ENCODE results near the gene RNLS.

DNA sequence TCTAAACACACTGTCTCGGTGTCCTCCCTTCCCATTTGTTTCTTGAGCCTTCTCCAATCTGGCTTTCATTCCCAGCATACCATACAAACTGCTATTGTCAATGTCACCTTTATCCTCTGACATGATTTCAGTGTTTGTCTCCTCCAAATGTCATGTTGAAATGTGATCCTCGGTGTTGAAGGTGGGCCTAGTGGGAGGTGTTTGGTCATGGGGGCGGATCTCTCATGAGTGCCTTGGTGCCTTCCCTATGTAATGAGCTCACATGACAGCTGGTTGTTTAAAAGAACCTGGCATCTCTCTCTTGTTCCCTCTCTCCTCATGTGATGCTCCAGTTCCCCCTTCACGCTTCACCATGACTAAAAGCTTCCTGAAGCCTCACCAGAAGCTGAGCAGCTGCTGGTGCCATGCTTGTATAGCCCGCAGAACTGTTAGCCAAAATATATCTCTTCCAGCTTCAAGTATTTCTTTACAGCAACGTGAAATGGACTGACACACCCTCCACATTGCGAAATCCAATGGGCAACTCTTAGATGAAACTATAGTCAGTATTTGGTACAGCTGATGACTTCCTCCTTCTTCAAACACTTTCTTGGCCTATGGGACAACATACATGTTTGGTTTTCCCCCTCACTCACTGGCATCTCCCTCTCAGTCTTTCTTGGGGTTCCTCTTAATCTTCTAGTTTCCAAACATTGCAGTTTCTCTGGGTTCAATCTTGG lies 27.8 kb downstream of the RNLS start:
- TF ChIP-seq, protein P1, sequence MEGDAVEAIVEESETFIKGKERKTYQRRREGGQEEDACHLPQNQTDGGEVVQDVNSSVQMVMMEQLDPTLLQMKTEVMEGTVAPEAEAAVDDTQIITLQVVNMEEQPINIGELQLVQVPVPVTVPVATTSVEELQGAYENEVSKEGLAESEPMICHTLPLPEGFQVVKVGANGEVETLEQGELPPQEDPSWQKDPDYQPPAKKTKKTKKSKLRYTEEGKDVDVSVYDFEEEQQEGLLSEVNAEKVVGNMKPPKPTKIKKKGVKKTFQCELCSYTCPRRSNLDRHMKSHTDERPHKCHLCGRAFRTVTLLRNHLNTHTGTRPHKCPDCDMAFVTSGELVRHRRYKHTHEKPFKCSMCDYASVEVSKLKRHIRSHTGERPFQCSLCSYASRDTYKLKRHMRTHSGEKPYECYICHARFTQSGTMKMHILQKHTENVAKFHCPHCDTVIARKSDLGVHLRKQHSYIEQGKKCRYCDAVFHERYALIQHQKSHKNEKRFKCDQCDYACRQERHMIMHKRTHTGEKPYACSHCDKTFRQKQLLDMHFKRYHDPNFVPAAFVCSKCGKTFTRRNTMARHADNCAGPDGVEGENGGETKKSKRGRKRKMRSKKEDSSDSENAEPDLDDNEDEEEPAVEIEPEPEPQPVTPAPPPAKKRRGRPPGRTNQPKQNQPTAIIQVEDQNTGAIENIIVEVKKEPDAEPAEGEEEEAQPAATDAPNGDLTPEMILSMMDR (IDR thresholded peaks at IDR 0.05), result no peak
- no peak for TF ChIP-seq POLR2A (IDR thresholded peaks at IDR 0.05)
- TF ChIP-seq POLR2AphosphoS5 (IDR thresholded peaks at IDR 0.05), result no peak
- TF ChIP-seq EP300 (IDR thresholded peaks at IDR 0.05), result no peak

All from sigmoid colon (tissue), 4 donors.